GM13976 (cell line): ENCODE data around the gene SH3PXD2A.

Experiments used
- DNase-seq: peaks from one replicate; pipeline ENCODE4 v3.0.0; 2012; ENCODE audit warnings: low spot score
- CTCF ChIP-seq: IDR thresholded peaks from 2 replicates; pipeline ENCODE4 v1.5.1; 2012; ENCODE audit warnings: borderline replicate concordance, mild to moderate bottlenecking; ENCODE audit not compliant: insufficient read depth; ENCODE audit errors: extremely low read depth, missing control alignments, control extremely low read depth
- in situ Hi-C: fragments of 300-500 bp; cut with MboI; formaldehyde crosslinking; loops from one replicate; pipeline ENCODE4 v1.12.0; 2022; ENCODE audit warnings: low sequenced_read_pairs, mixed read lengths, inconsistent platforms; ENCODE audit not compliant: unreplicated experiment

The SH3PXD2A gene

GRCh38 chr10:103621783-103622125 lies 233.6 kb downstream of the SH3PXD2A start:
- no peak for DNase-seq
- TF ChIP-seq CTCF: no peak
- in situ Hi-C loops: no loop called here

DNA sequence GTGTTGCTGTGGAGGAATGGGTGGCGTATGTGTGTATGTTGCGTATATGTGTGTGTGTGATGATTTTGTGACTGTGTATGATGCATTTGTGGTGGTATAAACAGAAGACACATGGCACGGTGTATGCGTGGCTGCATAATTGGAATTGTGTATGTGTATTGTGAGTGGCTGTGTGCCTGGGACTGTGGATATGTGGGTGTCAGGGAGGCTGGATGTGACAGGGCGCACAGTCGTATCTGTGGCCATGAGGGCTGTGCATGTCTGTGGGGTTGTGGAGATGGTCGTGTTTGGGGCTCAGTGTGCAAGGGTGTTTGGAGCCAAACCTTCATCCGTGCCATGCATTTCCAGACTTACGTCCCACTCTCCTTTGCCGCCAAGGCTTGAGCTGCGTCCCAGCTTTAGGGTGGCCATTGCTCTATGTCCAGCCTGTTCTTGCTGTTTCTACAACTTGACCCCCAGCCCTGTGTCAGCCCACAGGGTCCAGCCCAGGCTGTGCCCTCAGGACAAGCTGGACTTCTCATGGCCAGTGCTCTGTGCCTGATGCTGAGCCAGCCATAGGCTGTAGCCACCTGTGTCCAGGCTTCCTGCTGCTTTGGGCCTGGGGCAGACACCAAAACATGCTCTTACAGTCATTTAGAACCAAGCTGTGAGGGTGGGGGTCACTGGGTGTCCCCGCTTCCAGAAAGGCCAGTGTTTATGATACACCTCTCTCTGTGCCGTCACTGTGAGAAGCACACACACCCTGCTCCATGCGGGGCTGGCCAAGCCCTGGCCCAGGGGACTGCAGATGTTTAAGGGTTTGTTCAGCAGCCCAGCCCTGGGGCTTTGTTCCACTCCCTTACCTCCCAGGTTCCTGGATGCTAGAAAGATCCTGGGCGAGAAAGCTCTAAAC lies 234.2 kb downstream of the SH3PXD2A start:
- DNase-seq: no peak
- in situ Hi-C loops: no loop called here
- no peak for TF ChIP-seq CTCF

DNA sequence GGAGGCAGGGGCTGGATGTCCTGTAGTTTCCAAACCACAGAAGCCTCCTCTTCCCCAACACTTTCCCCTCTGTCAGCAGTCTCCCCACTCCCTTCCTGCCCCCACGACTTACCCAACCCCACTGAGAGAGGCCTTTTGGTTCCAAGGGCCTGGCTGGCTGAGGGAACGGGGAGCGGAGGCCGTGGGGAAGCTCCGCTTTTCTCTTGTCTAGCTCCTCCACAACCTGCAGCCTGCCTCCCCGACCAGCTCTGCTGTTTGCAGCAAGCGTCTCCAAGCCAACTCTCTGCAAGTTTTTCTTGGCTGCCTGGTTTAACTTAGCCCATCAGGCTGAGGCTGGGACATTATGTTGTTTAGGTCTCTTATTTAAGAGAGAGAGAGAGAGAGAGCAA lies 235.0 kb downstream of the SH3PXD2A start:
- in situ Hi-C loops: no loop called here
- no peak for TF ChIP-seq CTCF
- no peak for DNase-seq

GRCh38 chr10:103619424-103620351 lies 235.7 kb downstream of the SH3PXD2A start:
- in situ Hi-C loops: no loop called here
- no peak for TF ChIP-seq CTCF

GRCh38 chr10:103618575-103619423 lies 236.6 kb downstream of the SH3PXD2A start:
- in situ Hi-C loops: no loop called here
- DNase-seq: no peak
- no peak for TF ChIP-seq CTCF

More at GRCh38 chr10:103619424-103620351, 235.7 kb downstream of the SH3PXD2A start:
- no peak for DNase-seq

DNA sequence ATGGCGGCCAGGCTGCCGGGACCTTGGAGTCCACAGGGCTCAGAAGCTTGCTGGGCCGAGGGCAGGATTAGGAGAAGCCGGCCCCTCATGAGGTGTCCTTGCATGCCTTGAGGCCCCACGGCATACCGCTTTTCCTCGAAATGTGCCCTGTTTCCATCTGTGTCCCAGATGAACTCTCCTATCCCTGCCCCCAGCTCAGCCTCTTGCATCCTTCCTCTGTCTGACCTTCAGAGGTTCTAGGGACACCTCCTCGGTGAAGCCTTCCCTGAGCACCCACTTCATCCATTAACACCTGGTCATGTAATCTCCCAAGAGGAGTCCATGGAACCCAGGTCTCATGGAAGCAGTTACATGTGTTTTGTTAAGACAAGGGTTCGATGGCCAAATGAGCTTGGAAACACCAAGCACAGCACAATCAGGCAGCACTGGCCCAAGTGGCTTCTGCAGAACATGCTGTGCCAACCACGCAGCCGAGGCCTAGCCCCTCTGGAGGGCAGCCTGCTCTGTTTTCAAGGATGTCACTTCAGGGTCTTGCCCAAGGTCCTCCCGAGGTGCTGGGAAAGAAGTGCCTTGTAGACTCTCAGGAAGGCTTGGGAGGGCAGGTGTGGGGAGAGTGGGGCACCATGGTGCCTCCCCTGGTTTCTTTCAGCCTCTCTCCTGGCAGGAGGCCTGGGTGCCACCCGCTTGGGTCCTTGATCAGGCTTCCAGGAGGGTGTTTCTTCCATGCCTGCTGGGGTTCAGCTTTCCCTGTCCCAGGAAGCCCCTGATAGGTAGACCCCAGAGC lies 237.6 kb downstream of the SH3PXD2A start:
- no peak for DNase-seq
- in situ Hi-C loops: no loop called here
- no peak for TF ChIP-seq CTCF
